Gastroesophageal sphincter (tissue), 4 donors: ENCODE results near the gene SLC35G3. TPM values are rescaled to one million over a fixed set of nuclear protein-coding genes. Genes with fewer than 3 reads are reported as not detected.

Experiments
- ATAC-seq: fragments of 150-250 bp; one replicate; pipeline ENCODE4 v1.9.1; 2016; ENCODE audit warnings: mild to moderate bottlenecking, moderate library complexity
- H3K27ac ChIP-seq, 4 donors: fragments of 200-600 bp; sonication (generic) in 3 of 4; 1 replicate in 3 of 4; 2 replicates in 1 of 4; pipeline ENCODE4 v1.5.1; 2016 to 2019
- H3K27me3 ChIP-seq: fragments of 200-600 bp; sonication (generic); one replicate; pipeline ENCODE4 v1.5.1; 2019
- H3K36me3 ChIP-seq, 2 donors: fragments of 200-600 bp; sonication (generic); one replicate each; pipeline ENCODE4 v1.5.1; 2019; ENCODE audit warnings: control low read depth in 1 of 2
- H3K4me1 ChIP-seq, 3 donors: fragments of 200-600 bp; sonication (generic); 1 replicate in 2 of 3; 2 replicates in 1 of 3; pipeline ENCODE4 v1.5.1; 2016 to 2019; ENCODE audit warnings: control low read depth in 2 of 3
- H3K4me3 ChIP-seq, 2 donors: fragments of 200-600 bp; sonication (generic); one replicate each; pipeline ENCODE4 v1.5.1; 2019; ENCODE audit warnings: mild to moderate bottlenecking in 1 of 2, moderate library complexity in 1 of 2
- H3K9me3 ChIP-seq, 3 donors: fragments of 200-600 bp; sonication (generic); one replicate each; pipeline ENCODE4 v1.5.1; 2017 to 2019; ENCODE audit warnings: control low read depth in 2 of 3
- EP300 ChIP-seq: sonication (generic); formaldehyde crosslinking; IDR thresholded peaks from one replicate; pipeline ENCODE4 v1.6.1; 2017; ENCODE audit warnings: antibody characterized with exemption, mild to moderate bottlenecking
- POLR2A ChIP-seq, 2 donors: fragments of 450-650 bp; IDR thresholded peaks; one replicate each; pipeline ENCODE4 v1.6.1; 2017; ENCODE audit warnings: antibody characterized with exemption in 2 of 2, mild to moderate bottlenecking in 2 of 2, moderate library complexity in 1 of 2
- POLR2AphosphoS5 ChIP-seq: sonication (generic); formaldehyde crosslinking; IDR thresholded peaks from one replicate; pipeline ENCODE4 v1.6.1; 2017; ENCODE audit warnings: antibody characterized with exemption
- WGBS, 2 donors: methylation state at CpG; one replicate each; pipeline ENCODE4 v1.1.5; 2018; ENCODE audit warnings: low coverage in 1 of 2; 5-methylcytosine and 5-hydroxymethylcytosine counted together
- total RNA-seq, 4 donors: library from RNA; depleted of rRNA; stranded (reverse); fragments of >200 nt; gene quantifications; one replicate each; pipeline ENCODE4 v1.1.0, GENCODE V29; 2016
- TF ChIP-seq, protein P1 (sequence below), 4 experiments: fragments of 200-600 bp in 2 of 4; fragments of 450-650 bp in 2 of 4; sonication (generic) in 1 of 4; IDR thresholded peaks; one replicate each; pipeline ENCODE4 v1.5.1; 2017 to 2019; ENCODE audit warnings: antibody characterized with exemption in 4 of 4, mild to moderate bottlenecking in 2 of 4, moderate library complexity in 2 of 4

The SLC35G3 gene
- total RNA-seq, 4 donors from 2014 or later, result not detected

DNA sequence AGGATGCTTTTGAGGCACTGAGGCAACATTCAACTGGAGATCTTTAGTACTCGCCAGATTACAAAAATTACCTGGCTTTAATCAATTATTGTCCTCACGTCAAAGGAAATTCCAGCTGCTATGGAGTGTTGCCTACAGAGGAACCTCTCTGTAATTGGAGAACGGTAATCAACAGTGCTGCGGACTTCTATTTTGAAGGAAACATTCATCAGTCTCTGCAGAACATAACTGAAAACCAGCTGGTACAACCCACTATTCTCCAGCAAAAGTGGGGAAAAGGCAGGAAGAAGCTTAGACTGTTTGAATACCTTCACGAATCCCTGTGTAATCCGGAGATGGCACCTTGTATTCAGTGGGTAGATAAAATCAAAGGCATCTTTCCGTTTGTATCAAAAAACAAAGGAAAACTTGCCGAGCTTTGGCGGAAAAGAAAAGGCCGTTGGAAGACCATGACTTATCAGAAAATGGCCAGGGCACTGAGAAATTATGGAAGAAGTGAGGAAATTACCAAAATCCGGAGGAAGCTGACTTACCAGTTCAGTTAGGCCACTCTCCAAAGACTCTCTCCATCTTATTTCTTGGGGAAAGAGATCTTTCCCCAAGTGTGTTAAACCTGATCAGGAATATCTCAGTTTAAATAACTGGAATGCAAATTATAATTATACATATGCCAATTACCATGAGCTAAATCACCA, 3.0 kb downstream of the SLC35G3 start:
- H3K9me3 ChIP-seq, result no peaks in the 10 kb centered on the region
- TF ChIP-seq POLR2AphosphoS5 (no peak), POLR2A (IDR thresholded peaks at IDR 0.05) (no peak), EP300 (no peak)
- TF ChIP-seq, protein P1, sequence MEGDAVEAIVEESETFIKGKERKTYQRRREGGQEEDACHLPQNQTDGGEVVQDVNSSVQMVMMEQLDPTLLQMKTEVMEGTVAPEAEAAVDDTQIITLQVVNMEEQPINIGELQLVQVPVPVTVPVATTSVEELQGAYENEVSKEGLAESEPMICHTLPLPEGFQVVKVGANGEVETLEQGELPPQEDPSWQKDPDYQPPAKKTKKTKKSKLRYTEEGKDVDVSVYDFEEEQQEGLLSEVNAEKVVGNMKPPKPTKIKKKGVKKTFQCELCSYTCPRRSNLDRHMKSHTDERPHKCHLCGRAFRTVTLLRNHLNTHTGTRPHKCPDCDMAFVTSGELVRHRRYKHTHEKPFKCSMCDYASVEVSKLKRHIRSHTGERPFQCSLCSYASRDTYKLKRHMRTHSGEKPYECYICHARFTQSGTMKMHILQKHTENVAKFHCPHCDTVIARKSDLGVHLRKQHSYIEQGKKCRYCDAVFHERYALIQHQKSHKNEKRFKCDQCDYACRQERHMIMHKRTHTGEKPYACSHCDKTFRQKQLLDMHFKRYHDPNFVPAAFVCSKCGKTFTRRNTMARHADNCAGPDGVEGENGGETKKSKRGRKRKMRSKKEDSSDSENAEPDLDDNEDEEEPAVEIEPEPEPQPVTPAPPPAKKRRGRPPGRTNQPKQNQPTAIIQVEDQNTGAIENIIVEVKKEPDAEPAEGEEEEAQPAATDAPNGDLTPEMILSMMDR (IDR thresholded peaks at IDR 0.05), result no peak
- no peak overlapping the region for H3K27ac ChIP-seq
- no peaks in the 10 kb centered on the region for H3K36me3 ChIP-seq
- 57 to 72% methylated on average over 10 to 11 of the region's 11 CpGs for WGBS, 2 donors
- H3K4me3 ChIP-seq, result no peak overlapping the region
- peaks cover 7% of the 10 kb centered on the region for H3K27me3 ChIP-seq
- H3K4me1 ChIP-seq, result no peaks in the 10 kb centered on the region
- no peak for ATAC-seq

DNA sequence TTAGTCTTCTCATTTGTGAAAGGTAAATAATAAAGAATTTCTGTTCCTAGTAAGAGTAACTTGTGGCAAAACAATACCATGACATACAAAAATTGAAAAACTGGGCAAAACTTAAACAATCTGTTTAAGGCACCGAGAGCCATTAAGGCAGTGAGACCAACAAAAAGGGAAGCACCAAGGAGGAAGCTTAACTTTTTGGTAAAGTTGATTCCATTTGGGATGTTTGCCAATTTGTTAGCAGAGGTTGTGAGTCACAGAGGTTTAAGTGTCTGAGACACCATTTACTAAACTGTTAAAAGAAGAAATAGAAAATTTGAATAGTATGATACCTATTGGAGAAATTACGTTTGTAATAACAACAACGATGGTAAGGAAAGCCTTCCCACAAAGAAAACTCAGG, 4.9 kb downstream of the SLC35G3 start:
- Histone ChIP-seq H3K9me3 (no peaks in the 10 kb centered on the region), H3K27ac (no peak overlapping the region), H3K36me3 (no peaks in the 10 kb centered on the region), H3K27me3 (no peaks in the 10 kb centered on the region), H3K4me3 (no peak overlapping the region), H3K4me1 (no peaks in the 10 kb centered on the region)
- WGBS, 2 donors, result 64 to 84% methylated on average over 3 of the region's 3 CpGs
- no peak for ATAC-seq
- TF ChIP-seq, protein P1 (IDR thresholded peaks at IDR 0.05), result no peak
- TF ChIP-seq POLR2A (IDR thresholded peaks at IDR 0.05), result no peak
- no peak for TF ChIP-seq POLR2AphosphoS5
- no peak for TF ChIP-seq EP300

DNA sequence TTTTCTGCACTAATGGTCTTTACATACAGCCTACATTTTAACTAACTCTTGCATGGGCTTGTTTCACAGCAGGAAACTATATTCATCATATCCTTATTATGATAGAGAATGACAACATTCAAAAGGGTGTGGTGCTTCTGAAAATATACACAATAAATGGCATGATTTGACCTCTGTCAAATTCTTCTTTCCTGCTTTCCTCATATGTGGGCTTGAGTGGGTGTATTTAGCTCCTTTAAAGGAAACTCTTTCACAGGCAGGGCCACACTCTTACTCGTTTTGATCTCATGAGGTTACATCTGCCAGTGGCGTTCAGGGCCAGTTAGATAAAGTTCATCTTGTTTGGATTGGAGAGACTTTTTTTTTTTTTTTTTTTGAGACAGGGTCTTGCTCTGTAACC, 6.1 kb downstream of the SLC35G3 start:
- WGBS, 2 donors, result 26 to 53% methylated on average over 2 of the region's 2 CpGs
- TF ChIP-seq, protein P1 (IDR thresholded peaks at IDR 0.05), result no peak
- TF ChIP-seq POLR2AphosphoS5 (no peak), EP300 (no peak), POLR2A (IDR thresholded peaks at IDR 0.05) (no peak)
- no peak overlapping the region for H3K4me3 ChIP-seq

DNA sequence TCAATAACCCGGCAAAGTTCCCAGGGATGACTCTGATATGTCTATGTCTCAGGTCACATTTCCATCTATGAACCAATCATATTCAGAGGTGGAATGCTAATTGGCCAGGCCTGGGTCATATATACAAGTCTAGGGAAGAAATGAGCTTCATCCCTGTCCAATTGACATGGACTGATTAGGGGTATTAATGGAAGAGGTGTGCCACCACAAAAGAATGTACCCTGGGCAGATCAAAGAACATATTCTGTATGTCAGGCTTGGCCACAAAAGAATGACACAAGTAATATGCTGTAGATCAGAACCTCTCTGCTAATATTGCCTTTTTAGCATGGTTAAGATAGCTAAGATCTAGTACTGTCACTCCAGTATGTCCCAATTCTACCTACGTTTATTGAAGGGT, 6.7 kb downstream of the SLC35G3 start:
- 63 to 85% methylated on average over 1 to 2 of the region's 2 CpGs for WGBS, 2 donors
- ATAC-seq, result no peak
- H3K4me3 ChIP-seq, result no peak overlapping the region
- no peaks in the 10 kb centered on the region for H3K36me3 ChIP-seq
- H3K9me3 ChIP-seq, result no peaks in the 10 kb centered on the region
- H3K27ac ChIP-seq, result no peak overlapping the region
- TF ChIP-seq EP300 (no peak), POLR2AphosphoS5 (no peak)
- TF ChIP-seq, protein P1 (IDR thresholded peaks at IDR 0.05), result no peak
- no peaks in the 10 kb centered on the region for H3K4me1 ChIP-seq
- peaks cover 4% of the 10 kb centered on the region for H3K27me3 ChIP-seq

More for the DNA sequence above, 6.1 kb downstream of the SLC35G3 start:
- Histone ChIP-seq H3K9me3 (no peaks in the 10 kb centered on the region), H3K27me3 (peaks cover 4% of the 10 kb centered on the region), H3K36me3 (no peaks in the 10 kb centered on the region), H3K4me1 (no peaks in the 10 kb centered on the region), H3K27ac (no peak overlapping the region)
- ATAC-seq, result no peak

DNA sequence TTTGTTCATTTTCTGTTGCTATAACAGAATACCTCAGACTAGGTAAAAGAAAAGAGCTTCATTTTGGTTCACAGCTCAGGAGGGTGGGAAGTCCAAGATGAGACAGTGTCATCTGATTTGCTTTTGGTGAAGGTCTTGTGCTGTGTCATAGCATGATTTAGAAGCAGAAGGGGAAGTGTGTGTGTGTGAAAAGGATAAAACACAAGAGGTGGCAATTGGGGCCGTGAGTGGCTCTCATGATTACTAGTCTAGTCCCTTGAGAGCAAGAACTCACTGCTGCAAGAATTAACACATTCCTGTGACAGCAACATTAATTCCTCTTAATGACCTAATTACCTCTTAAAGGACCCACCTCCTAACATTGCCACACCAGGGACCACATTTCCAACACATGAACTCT, 8.3 kb downstream of the SLC35G3 start:
- Histone ChIP-seq H3K36me3 (no peaks in the 10 kb centered on the region), H3K27me3 (peaks cover 4% of the 10 kb centered on the region), H3K27ac (no peak overlapping the region), H3K4me3 (no peak overlapping the region), H3K4me1 (no peaks in the 10 kb centered on the region), H3K9me3 (no peaks in the 10 kb centered on the region)
- TF ChIP-seq POLR2A (IDR thresholded peaks at IDR 0.05) (no peak), POLR2AphosphoS5 (no peak), EP300 (no peak)
- TF ChIP-seq, protein P1 (IDR thresholded peaks at IDR 0.05), result no peak
- no peak for ATAC-seq
- WGBS, 2 donors, result 25 to 54% methylated on average over 1 of the region's 1 CpG
